Neural crest cell (in vitro differentiated cells): ENCODE results near the gene PAK5. TPM values are rescaled to one million over a fixed set of nuclear protein-coding genes. Genes with fewer than 3 reads are reported as not detected.

ENCODE experiments used
- DNase-seq: peaks from one replicate; pipeline ENCODE4 v3.0.0; 2021; ENCODE audit warnings: low read depth, mixed read lengths, low spot score
- H3K27ac Mint-ChIP-seq: one replicate; pipeline ENCODE4 v1.8.0; 2021; ENCODE audit warnings: mild to moderate bottlenecking, mixed read lengths; ENCODE audit not compliant: unreplicated experiment
- H3K27me3 Mint-ChIP-seq: 2 replicates; pipeline ENCODE4 v1.8.0; 2021; ENCODE audit warnings: low read depth, mild to moderate bottlenecking, mixed read lengths
- H3K36me3 Mint-ChIP-seq: 2 replicates; pipeline ENCODE4 v1.8.0; 2021; ENCODE audit warnings: low read depth, mild to moderate bottlenecking, mixed read lengths
- H3K4me1 Mint-ChIP-seq: 2 replicates; pipeline ENCODE4 v1.8.0; 2021; ENCODE audit warnings: mixed read lengths
- H3K4me3 Mint-ChIP-seq: one replicate; pipeline ENCODE4 v1.8.0; 2021; ENCODE audit warnings: mild to moderate bottlenecking, mixed read lengths
- H3K9me3 Mint-ChIP-seq: 2 replicates; pipeline ENCODE4 v1.8.0; 2021; ENCODE audit warnings: mixed read lengths
- CTCF ChIP-seq: fragments of 200-600 bp; sonication (generic); conservative IDR thresholded peaks from 2 replicates; pipeline ENCODE4 v1.5.0; 2021; ENCODE audit warnings: antibody characterized with exemption, mild to moderate bottlenecking
- total RNA-seq: library from RNA; stranded (reverse); gene quantifications from 2 replicates; pipeline ENCODE4 v1.2.1, GENCODE V29; 2021

The PAK5 gene
- total RNA-seq, 1 donor from 2014 or later = 1.8 TPM

GRCh38 chr20:9506280-9506821 is 332.5 kb downstream of the PAK5 start:
- Mint-ChIP-seq H3K4me3 (no peak overlapping the region), H3K27ac (no peak overlapping the region), H3K9me3 (no peaks in the 10 kb centered on the region), H3K4me1 (no peaks in the 10 kb centered on the region), H3K36me3 (no peaks in the 10 kb centered on the region), H3K27me3 (peaks cover 75% of the 10 kb centered on the region)
- no peak for DNase-seq
- no peak for TF ChIP-seq CTCF

- no peak for DNase-seq
- Mint-ChIP-seq H3K27me3 (peaks cover 51% of the 10 kb centered on the region), H3K4me3 (no peak overlapping the region)
Measured at GRCh38 chr20:9503526-9504245, 335.2 kb downstream of the PAK5 start.

GRCh38 chr20:9501473-9501872 is 337.4 kb downstream of the PAK5 start:
- H3K9me3 Mint-ChIP-seq = no peaks in the 10 kb centered on the region
- H3K4me3 Mint-ChIP-seq = no peak overlapping the region
- no peak for DNase-seq
- H3K4me1 Mint-ChIP-seq = no peaks in the 10 kb centered on the region
- TF ChIP-seq CTCF = no peak
- peaks cover 29% of the 10 kb centered on the region for H3K27me3 Mint-ChIP-seq
- H3K27ac Mint-ChIP-seq = no peak overlapping the region
- H3K36me3 Mint-ChIP-seq = no peaks in the 10 kb centered on the region

More at GRCh38 chr20:9503526-9504245, 335.2 kb downstream of the PAK5 start:
- no peaks in the 10 kb centered on the region for H3K9me3 Mint-ChIP-seq
- H3K4me1 Mint-ChIP-seq = no peaks in the 10 kb centered on the region
- H3K36me3 Mint-ChIP-seq = no peaks in the 10 kb centered on the region
- no peak for TF ChIP-seq CTCF
- no peak overlapping the region for H3K27ac Mint-ChIP-seq

GRCh38 chr20:9500121-9500520 is 338.8 kb downstream of the PAK5 start:
- peaks cover 15% of the 10 kb centered on the region for H3K27me3 Mint-ChIP-seq
- peaks cover 3% of the 10 kb centered on the region for H3K9me3 Mint-ChIP-seq
- H3K4me1 Mint-ChIP-seq = no peaks in the 10 kb centered on the region
- H3K27ac Mint-ChIP-seq = no peak overlapping the region
- DNase-seq = no peak
- no peak for TF ChIP-seq CTCF
- no peak overlapping the region for H3K4me3 Mint-ChIP-seq
- H3K36me3 Mint-ChIP-seq = no peaks in the 10 kb centered on the region

- no peak overlapping the region for H3K27ac Mint-ChIP-seq
- H3K36me3 Mint-ChIP-seq = no peaks in the 10 kb centered on the region
- H3K4me1 Mint-ChIP-seq = no peaks in the 10 kb centered on the region
- no peak for DNase-seq
- H3K4me3 Mint-ChIP-seq = no peak overlapping the region
- no peak for TF ChIP-seq CTCF
- H3K27me3 Mint-ChIP-seq = peaks cover 10% of the 10 kb centered on the region
- H3K9me3 Mint-ChIP-seq = peaks cover 7% of the 10 kb centered on the region
Measured at GRCh38 chr20:9499126-9499899, 339.6 kb downstream of the PAK5 start.
